Activated T-cell treated with anti-CD3 and anti-CD28 coated beads, Interleukin-2, amount 50 U/mL, for 48 hours (primary cell): ENCODE results near the gene PRR7.
A peak's percentile ranks its signal among the peaks of the same experiment; 100 is the strongest.

Experiments
- DNase-seq, 2 experiments: peaks; one replicate each; pipeline ENCODE4 v3.0.0-alpha.2; 2020

Gene PRR7

GRCh38 chr5:177500685-177501522 lies 54.3 kb downstream of the PRR7 start:
- DNase-seq: peak; percentile 88 to 91

GRCh38 chr5:177501874-177502678 lies 55.5 kb downstream of the PRR7 start:
- DNase-seq: no peak

- no peak for DNase-seq
These were observed 56.3 kb downstream of the PRR7 start for GRCh38 chr5:177502886-177503285.

- no peak for DNase-seq
These were observed 56.9 kb downstream of the PRR7 start for GRCh38 chr5:177503351-177504085.

- DNase-seq: no peak
These were observed 57.8 kb downstream of the PRR7 start for GRCh38 chr5:177504086-177505056.

- DNase-seq: no peak
These were observed 58.5 kb downstream of the PRR7 start for GRCh38 chr5:177505075-177505474.
